GM23338 (cell line): ENCODE measurements around the gene CRLF3. TPM values are rescaled to one million over a fixed set of nuclear protein-coding genes. Genes with fewer than 3 reads are reported as not detected.
A peak's percentile ranks its signal among the peaks of the same experiment; 100 is the strongest.

Experiments
- ATAC-seq: fragments of 200-7000 bp; cut with Tn5 transposase; 3 replicates; pipeline ENCODE4 v1.9.1; 2020
- DNase-seq: peaks from one replicate; pipeline ENCODE4 v3.0.0-alpha.2; 2015; ENCODE audit warnings: low spot score
- H2AFZ ChIP-seq: fragments of 200-600 bp; sonication (generic); 2 replicates; pipeline ENCODE4 v1.8.0; 2016; ENCODE audit warnings: antibody characterized with exemption, mild to moderate bottlenecking, moderate library complexity
- H3F3A ChIP-seq: fragments of 200-600 bp; sonication (generic); replicated peaks from 2 replicates; pipeline ENCODE4 v1.8.0; 2017; ENCODE audit warnings: antibody characterized with exemption, mixed run types, low read depth
- H3K27ac ChIP-seq: fragments of 200-600 bp; sonication (generic); 2 replicates; pipeline ENCODE4 v1.6.1; 2016; ENCODE audit warnings: low read depth
- H3K27me3 ChIP-seq: fragments of 200-600 bp; sonication (generic); 2 replicates; pipeline ENCODE4 v1.8.0; 2016; ENCODE audit warnings: mild to moderate bottlenecking, mixed run types, moderate library complexity; ENCODE audit not compliant: insufficient read depth
- H3K36me3 ChIP-seq: fragments of 200-600 bp; sonication (generic); 2 replicates; pipeline ENCODE4 v1.8.0; 2016; ENCODE audit warnings: mild to moderate bottlenecking; ENCODE audit not compliant: insufficient read depth
- H3K4me1 ChIP-seq: fragments of 200-600 bp; sonication (generic); 2 replicates; pipeline ENCODE4 v1.8.0; 2016; ENCODE audit warnings: mild to moderate bottlenecking, moderate library complexity; ENCODE audit not compliant: insufficient read depth
- H3K4me2 ChIP-seq: fragments of 200-600 bp; sonication (generic); 2 replicates; pipeline ENCODE4 v1.7.1; 2017; ENCODE audit warnings: mixed run types
- H3K4me3 ChIP-seq: fragments of 200-600 bp; sonication (generic); 2 replicates; pipeline ENCODE4 v1.6.1; 2016; ENCODE audit warnings: mixed run types
- H3K79me2 ChIP-seq: fragments of 200-600 bp; sonication (generic); replicated peaks from 2 replicates; pipeline ENCODE4 v1.8.0; 2017; ENCODE audit warnings: mild to moderate bottlenecking; ENCODE audit not compliant: insufficient read depth
- H3K9me2 ChIP-seq: fragments of 200-600 bp; sonication (generic); 2 replicates; pipeline ENCODE4 v1.8.0; 2017; ENCODE audit not compliant: insufficient read depth
- H4K20me1 ChIP-seq: fragments of 200-600 bp; sonication (generic); replicated peaks from 2 replicates; pipeline ENCODE4 v1.8.0; 2017; ENCODE audit warnings: mild to moderate bottlenecking; ENCODE audit not compliant: insufficient read depth
- H3K27ac Mint-ChIP-seq: 2 replicates; pipeline ENCODE4 v1.8.0; 2020; ENCODE audit warnings: inconsistent platforms, mild to moderate bottlenecking, moderate library complexity, mixed read lengths
- H3K27me3 Mint-ChIP-seq: 3 replicates; pipeline ENCODE4 v1.8.0; 2022; ENCODE audit warnings: low read depth, mild to moderate bottlenecking, moderate library complexity, mixed read lengths, inconsistent platforms; ENCODE audit not compliant: insufficient read depth, poor library complexity
- H3K36me3 Mint-ChIP-seq: 3 replicates; pipeline ENCODE4 v1.8.0; 2021; ENCODE audit warnings: low read depth, mild to moderate bottlenecking, inconsistent platforms, moderate library complexity, mixed read lengths
- H3K4me1 Mint-ChIP-seq: 3 replicates; pipeline ENCODE4 v1.8.0; 2020; ENCODE audit warnings: mild to moderate bottlenecking, inconsistent platforms, mixed read lengths
- H3K4me3 Mint-ChIP-seq: 3 replicates; pipeline ENCODE4 v1.8.0; 2021; ENCODE audit warnings: moderate library complexity, mild to moderate bottlenecking, inconsistent platforms, mixed read lengths
- H3K9me3 Mint-ChIP-seq: 3 replicates; pipeline ENCODE4 v1.8.0; 2020; ENCODE audit warnings: moderate library complexity, mild to moderate bottlenecking, inconsistent platforms, mixed read lengths
- CREB1 ChIP-seq: fragments of 250-450 bp; sonication (Bioruptor Pico); IDR thresholded peaks from 2 replicates; pipeline ENCODE4 v1.5.0; 2020; ENCODE audit warnings: low read depth, mild to moderate bottlenecking, moderate library complexity
- CTCF ChIP-seq, 2 experiments: fragments of 200-600 bp in 1 of 2; sonication (generic) in 1 of 2; conservative IDR thresholded peaks; 2 replicates each; pipeline versions ENCODE4 v1.5.1 to v1.6.1; 2016 to 2017; ENCODE audit warnings: antibody characterized with exemption in 2 of 2, low read depth in 2 of 2, mild to moderate bottlenecking in 2 of 2, moderate library complexity in 1 of 2
- EZH2 ChIP-seq: fragments of 200-600 bp; sonication (generic); IDR thresholded peaks from one replicate; pipeline ENCODE4 v1.8.0; 2017; ENCODE audit warnings: antibody characterized with exemption, mild to moderate bottlenecking, low read depth; ENCODE audit not compliant: unreplicated experiment
- JUNB ChIP-seq: IDR thresholded peaks from one replicate; pipeline ENCODE4 v1.6.1; 2016; ENCODE audit warnings: antibody characterized with exemption; ENCODE audit not compliant: unreplicated experiment
- NANOG ChIP-seq: IDR thresholded peaks from 2 replicates; pipeline ENCODE4 v1.6.1; 2016; ENCODE audit warnings: antibody characterized with exemption, borderline replicate concordance
- POLR2AphosphoS5 ChIP-seq: IDR thresholded peaks from 2 replicates; pipeline ENCODE4 v1.6.1; 2016; ENCODE audit warnings: antibody characterized with exemption, low read depth
- STAT1 ChIP-seq: IDR thresholded peaks from one replicate; pipeline ENCODE4 v1.6.1; 2016; ENCODE audit warnings: antibody characterized with exemption; ENCODE audit not compliant: unreplicated experiment
- ZNF114 ChIP-seq: fragments of 250-450 bp; sonication (Bioruptor Pico); IDR thresholded peaks from 2 replicates; pipeline ENCODE4 v1.5.0; 2020; ENCODE audit warnings: mild to moderate bottlenecking, moderate library complexity
- ZNF331 ChIP-seq: fragments of 250-450 bp; sonication (Bioruptor Pico); IDR thresholded peaks from 2 replicates; pipeline ENCODE4 v1.5.0; 2020; ENCODE audit warnings: low read depth, mild to moderate bottlenecking, moderate library complexity
- polyA plus RNA-seq: library from polyadenylated mRNA; unstranded; fragments of >200 nt; fragmentation: Nextera tagmentation; extraction: Ambion mirVana; gene quantifications from 2 replicates; pipeline ENCODE4 v1.2.1, GENCODE V29; 2016
- total RNA-seq: library from RNA; depleted of rRNA; stranded (reverse); fragments of >200 nt; shearing (Covaris generic); gene quantifications from 2 replicates; pipeline ENCODE4 v1.2.3, GENCODE V29; 2014
- TF ChIP-seq, protein P1 (sequence below): fragments of 250-450 bp; sonication (Bioruptor Pico); IDR thresholded peaks from 2 replicates; pipeline ENCODE4 v1.5.0; 2020; ENCODE audit warnings: mild to moderate bottlenecking, moderate library complexity
- TF ChIP-seq, protein P2 (sequence below): IDR thresholded peaks from 2 replicates; pipeline ENCODE4 v1.6.1; 2016; ENCODE audit warnings: antibody characterized with exemption

Gene CRLF3
- total and polyA plus RNA-seq, 2 experiments from 2014 or later, result 24.2 to 28.6 TPM

DNA sequence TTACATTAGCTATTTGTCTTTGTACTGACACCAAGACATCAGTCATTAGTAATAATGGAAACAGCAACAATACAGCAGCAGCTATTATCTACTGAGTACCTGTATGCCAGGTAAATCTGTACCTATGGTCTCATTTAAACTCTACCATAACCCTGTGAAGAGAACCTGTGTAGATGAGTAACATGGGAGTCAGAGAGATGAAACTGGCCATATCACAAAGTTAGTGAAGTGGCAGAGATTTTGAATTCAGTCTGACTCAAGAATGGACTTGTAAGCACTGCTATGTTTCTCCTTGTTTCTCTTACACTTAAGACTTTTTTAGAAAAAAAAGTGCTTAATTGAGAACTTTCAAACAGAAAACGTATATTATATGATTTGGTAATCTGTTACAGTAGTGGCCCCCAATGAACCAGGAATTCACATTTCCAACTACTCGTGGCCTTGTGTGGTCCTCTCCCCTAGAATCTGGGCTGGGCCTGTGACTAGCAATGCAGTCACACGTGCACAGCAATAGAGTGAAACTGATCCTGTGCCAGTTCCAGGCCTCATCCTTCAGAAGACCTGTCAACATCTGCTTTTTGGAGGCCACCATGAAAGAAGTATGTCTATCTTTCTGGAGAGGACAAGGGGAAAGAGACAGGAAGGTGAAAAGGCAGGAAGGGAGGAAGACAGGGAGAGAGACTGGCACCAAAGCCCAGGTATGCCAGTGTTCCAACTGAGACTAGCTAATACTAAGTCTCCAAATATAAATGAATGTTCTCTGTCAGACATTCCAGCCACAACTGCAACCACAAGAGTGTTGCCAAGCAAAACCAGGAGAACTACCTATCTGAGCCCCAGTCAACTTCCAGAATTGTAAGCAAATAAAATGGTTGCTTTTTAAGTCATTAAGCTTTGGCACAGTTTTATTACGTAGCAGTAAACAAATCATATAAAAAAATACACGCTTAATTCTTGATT is 12.0 kb downstream of the CRLF3 start (continued):
- TF ChIP-seq, protein P1, sequence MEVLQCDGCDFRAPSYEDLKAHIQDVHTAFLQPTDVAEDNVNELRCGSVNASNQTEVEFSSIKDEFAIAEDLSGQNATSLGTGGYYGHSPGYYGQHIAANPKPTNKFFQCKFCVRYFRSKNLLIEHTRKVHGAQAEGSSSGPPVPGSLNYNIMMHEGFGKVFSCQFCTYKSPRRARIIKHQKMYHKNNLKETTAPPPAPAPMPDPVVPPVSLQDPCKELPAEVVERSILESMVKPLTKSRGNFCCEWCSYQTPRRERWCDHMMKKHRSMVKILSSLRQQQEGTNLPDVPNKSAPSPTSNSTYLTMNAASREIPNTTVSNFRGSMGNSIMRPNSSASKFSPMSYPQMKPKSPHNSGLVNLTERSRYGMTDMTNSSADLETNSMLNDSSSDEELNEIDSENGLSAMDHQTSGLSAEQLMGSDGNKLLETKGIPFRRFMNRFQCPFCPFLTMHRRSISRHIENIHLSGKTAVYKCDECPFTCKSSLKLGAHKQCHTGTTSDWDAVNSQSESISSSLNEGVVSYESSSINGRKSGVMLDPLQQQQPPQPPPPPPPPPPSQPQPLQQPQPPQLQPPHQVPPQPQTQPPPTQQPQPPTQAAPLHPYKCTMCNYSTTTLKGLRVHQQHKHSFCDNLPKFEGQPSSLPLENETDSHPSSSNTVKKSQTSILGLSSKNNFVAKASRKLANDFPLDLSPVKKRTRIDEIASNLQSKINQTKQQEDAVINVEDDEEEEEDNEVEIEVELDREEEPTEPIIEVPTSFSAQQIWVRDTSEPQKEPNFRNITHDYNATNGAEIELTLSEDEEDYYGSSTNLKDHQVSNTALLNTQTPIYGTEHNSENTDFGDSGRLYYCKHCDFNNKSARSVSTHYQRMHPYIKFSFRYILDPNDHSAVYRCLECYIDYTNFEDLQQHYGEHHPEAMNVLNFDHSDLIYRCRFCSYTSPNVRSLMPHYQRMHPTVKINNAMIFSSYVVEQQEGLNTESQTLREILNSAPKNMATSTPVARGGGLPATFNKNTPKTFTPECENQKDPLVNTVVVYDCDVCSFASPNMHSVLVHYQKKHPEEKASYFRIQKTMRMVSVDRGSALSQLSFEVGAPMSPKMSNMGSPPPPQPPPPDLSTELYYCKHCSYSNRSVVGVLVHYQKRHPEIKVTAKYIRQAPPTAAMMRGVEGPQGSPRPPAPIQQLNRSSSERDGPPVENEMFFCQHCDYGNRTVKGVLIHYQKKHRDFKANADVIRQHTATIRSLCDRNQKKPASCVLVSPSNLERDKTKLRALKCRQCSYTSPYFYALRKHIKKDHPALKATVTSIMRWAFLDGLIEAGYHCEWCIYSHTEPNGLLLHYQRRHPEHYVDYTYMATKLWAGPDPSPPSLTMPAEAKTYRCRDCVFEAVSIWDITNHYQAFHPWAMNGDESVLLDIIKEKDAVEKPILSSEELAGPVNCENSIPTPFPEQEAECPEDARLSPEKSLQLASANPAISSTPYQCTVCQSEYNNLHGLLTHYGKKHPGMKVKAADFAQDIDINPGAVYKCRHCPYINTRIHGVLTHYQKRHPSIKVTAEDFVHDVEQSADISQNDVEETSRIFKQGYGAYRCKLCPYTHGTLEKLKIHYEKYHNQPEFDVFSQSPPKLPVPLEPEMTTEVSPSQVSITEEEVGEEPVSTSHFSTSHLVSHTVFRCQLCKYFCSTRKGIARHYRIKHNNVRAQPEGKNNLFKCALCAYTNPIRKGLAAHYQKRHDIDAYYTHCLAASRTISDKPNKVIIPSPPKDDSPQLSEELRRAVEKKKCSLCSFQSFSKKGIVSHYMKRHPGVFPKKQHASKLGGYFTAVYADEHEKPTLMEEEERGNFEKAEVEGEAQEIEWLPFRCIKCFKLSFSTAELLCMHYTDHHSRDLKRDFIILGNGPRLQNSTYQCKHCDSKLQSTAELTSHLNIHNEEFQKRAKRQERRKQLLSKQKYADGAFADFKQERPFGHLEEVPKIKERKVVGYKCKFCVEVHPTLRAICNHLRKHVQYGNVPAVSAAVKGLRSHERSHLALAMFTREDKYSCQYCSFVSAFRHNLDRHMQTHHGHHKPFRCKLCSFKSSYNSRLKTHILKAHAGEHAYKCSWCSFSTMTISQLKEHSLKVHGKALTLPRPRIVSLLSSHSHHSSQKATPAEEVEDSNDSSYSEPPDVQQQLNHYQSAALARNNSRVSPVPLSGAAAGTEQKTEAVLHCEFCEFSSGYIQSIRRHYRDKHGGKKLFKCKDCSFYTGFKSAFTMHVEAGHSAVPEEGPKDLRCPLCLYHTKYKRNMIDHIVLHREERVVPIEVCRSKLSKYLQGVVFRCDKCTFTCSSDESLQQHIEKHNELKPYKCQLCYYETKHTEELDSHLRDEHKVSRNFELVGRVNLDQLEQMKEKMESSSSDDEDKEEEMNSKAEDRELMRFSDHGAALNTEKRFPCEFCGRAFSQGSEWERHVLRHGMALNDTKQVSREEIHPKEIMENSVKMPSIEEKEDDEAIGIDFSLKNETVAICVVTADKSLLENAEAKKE (CRISPR knock-in tag), result no peak
- TF ChIP-seq ZNF114 (CRISPR knock-in tag), result no peak
- no peak for TF ChIP-seq EZH2

DNA sequence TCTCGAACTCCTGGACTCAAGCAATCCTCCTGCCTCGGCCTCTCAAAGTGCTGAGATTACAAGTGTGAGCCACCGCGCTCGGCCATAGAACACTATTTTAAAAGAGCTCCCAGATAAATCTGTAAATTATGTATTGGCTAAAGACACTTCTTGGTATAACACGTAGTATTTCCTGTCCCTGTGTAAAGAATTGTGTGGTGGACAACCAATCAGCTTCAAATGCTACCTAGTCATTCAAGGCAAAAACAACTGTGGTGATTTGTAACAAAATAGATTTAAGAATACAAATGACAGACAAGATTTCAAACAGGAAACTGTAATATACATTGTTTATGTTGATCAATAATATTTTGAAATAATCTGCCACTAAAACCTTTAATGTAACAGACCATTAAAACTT is 14.6 kb downstream of the CRLF3 start:
- 0 out of 2 replicates have a peak, but pooled peaks cover under 1% of the 10 kb centered on the region for H3F3A ChIP-seq
- H3K4me1 ChIP-seq, result peaks cover 16% of the 10 kb centered on the region
- no peaks in the 10 kb centered on the region for H3K27me3 Mint-ChIP-seq
- H3K36me3 ChIP-seq, result no peaks in the 10 kb centered on the region
- no peak overlapping the region for H3K4me3 Mint-ChIP-seq
- 0 out of 2 replicates have a peak overlapping the region, but pooled peaks have one; percentile 28 for H3K27ac ChIP-seq
- peaks cover 44% of the 10 kb centered on the region for H4K20me1 ChIP-seq
- H3K27me3 ChIP-seq, result no peaks in the 10 kb centered on the region
- DNase-seq (no peak), ATAC-seq (no peak)
- no peak overlapping the region for H3K27ac Mint-ChIP-seq
- no peak overlapping the region for H2AFZ ChIP-seq
- H3K36me3 Mint-ChIP-seq, result peaks cover 6% of the 10 kb centered on the region; the same call in 1 of the 3 replicates
- H3K4me2 ChIP-seq, result no peak overlapping the region
- H3K79me2 ChIP-seq, result peaks cover 90% of the 10 kb centered on the region
- no peaks in the 10 kb centered on the region for H3K9me3 Mint-ChIP-seq
- H3K4me3 ChIP-seq, result no peak overlapping the region
- H3K9me2 ChIP-seq, result no peaks in the 10 kb centered on the region
- H3K4me1 Mint-ChIP-seq, result peaks cover 18% of the 10 kb centered on the region
- no peak for TF ChIP-seq NANOG
- TF ChIP-seq CREB1, result no peak
- TF ChIP-seq ZNF331 (CRISPR knock-in tag), result no peak
- TF ChIP-seq STAT1, result no peak
- no peak for TF ChIP-seq ZNF114 (CRISPR knock-in tag)
- TF ChIP-seq EZH2, result no peak
- TF ChIP-seq POLR2AphosphoS5, result no peak
- TF ChIP-seq, protein P2, sequence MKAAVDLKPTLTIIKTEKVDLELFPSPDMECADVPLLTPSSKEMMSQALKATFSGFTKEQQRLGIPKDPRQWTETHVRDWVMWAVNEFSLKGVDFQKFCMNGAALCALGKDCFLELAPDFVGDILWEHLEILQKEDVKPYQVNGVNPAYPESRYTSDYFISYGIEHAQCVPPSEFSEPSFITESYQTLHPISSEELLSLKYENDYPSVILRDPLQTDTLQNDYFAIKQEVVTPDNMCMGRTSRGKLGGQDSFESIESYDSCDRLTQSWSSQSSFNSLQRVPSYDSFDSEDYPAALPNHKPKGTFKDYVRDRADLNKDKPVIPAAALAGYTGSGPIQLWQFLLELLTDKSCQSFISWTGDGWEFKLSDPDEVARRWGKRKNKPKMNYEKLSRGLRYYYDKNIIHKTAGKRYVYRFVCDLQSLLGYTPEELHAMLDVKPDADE, result no peak
- no peak for TF ChIP-seq JUNB
- no peak for TF ChIP-seq CTCF (conservative IDR thresholded peaks at IDR 0.05; ENCODE audit: low read depth in 2 of 2)
